Left renal pelvis (tissue), 4 donors: ENCODE results near the gene CD1D. TPM values are rescaled to one million over a fixed set of nuclear protein-coding genes. Genes with fewer than 3 reads are reported as not detected.
"Not testable (repeated sequence)": the region's sequence is repeated elsewhere in the genome, so short reads cannot be mapped to it uniquely, and the experiment has no call there.

ENCODE experiments used
- DNase-seq, 4 donors: peaks; one replicate each; pipeline ENCODE4 v3.0.0-alpha.2; 2013; ENCODE audit warnings: low read depth in 4 of 4, low spot score in 3 of 4
- polyA plus RNA-seq, 4 donors: library from polyadenylated mRNA; unstranded; fragments of 120-200 nt; gene quantifications; one replicate each; pipeline ENCODE4 v1.2.1, GENCODE V29; 2013; ENCODE audit not compliant: insufficient read length in 4 of 4

CD1D gene
- polyA plus RNA-seq, 4 donors: 6.3 to 10.2 (median 7.4) TPM

- not testable (repeated sequence) for DNase-seq
Measured at GRCh38 chr1:158175915-158176314, 4.8 kb upstream of the CD1D start.

GRCh38 chr1:158176399-158176798 lies 4.3 kb upstream of the CD1D start:
- no peak for DNase-seq

GRCh38 chr1:158176849-158177699 lies 3.6 kb upstream of the CD1D start:
- not testable (repeated sequence) for DNase-seq

- peak; percentile 50 to 63 (median 60) for DNase-seq
Measured at GRCh38 chr1:158177700-158178450, 2.8 kb upstream of the CD1D start.

GRCh38 chr1:158179301-158180041 lies 1.2 kb upstream of the CD1D start:
- DNase-seq: no peak

- no peak for DNase-seq
Measured at GRCh38 chr1:158181577-158181922, 855 bp downstream of the CD1D start.

GRCh38 chr1:158185770-158186169 lies 5.1 kb downstream of the CD1D start:
- DNase-seq: no peak

- no peak for DNase-seq
Measured at GRCh38 chr1:158186180-158186579, 5.5 kb downstream of the CD1D start.

GRCh38 chr1:158188611-158189010 lies 7.9 kb downstream of the CD1D start:
- no peak for DNase-seq

GRCh38 chr1:158189624-158190023 lies 8.9 kb downstream of the CD1D start:
- no peak for DNase-seq

- no peak for DNase-seq
Measured at GRCh38 chr1:158191299-158191698, 10.6 kb downstream of the CD1D start.

- DNase-seq: no peak
Measured at GRCh38 chr1:158196461-158196860, 15.8 kb downstream of the CD1D start.

- DNase-seq: no peak
Measured at GRCh38 chr1:158199849-158200248, 19.2 kb downstream of the CD1D start.

GRCh38 chr1:158200527-158200926 lies 19.8 kb downstream of the CD1D start:
- no peak for DNase-seq

- peak in 3 of 4 donors; percentile 22 to 40 (median 39) for DNase-seq
Measured at GRCh38 chr1:158203693-158204457, 23.2 kb downstream of the CD1D start.

GRCh38 chr1:158204458-158204827 lies 23.7 kb downstream of the CD1D start:
- no peak for DNase-seq

GRCh38 chr1:158208586-158209116 lies 28.0 kb downstream of the CD1D start:
- DNase-seq: no peak

- DNase-seq: no peak
Measured at GRCh38 chr1:158212320-158212719, 31.6 kb downstream of the CD1D start.

- DNase-seq: not testable (repeated sequence)
Measured at GRCh38 chr1:158223445-158223844, 42.8 kb downstream of the CD1D start.

- DNase-seq: no peak
Measured at GRCh38 chr1:158227904-158228623, 47.4 kb downstream of the CD1D start.
